OCI-LY1 (cell line): ENCODE measurements around the gene ZNF385D.

Experiments used
- EZH2 ChIP-seq: fragments of 200-600 bp; sonication (generic), shearing (Covaris generic); IDR thresholded peaks from 2 replicates; pipeline ENCODE4 v1.8.0; 2017; ENCODE audit warnings: borderline replicate concordance, mixed run types, mild to moderate bottlenecking, antibody characterized with exemption, low read length, moderate library complexity, mixed read lengths
- TF ChIP-seq, protein P1 (sequence below): fragments of 200-600 bp; sonication (generic), shearing (Covaris generic); IDR thresholded peaks from 2 replicates; pipeline ENCODE4 v1.5.1; 2017; ENCODE audit warnings: mild to moderate bottlenecking, antibody characterized with exemption, low read length, moderate library complexity, mixed read lengths

DNA sequence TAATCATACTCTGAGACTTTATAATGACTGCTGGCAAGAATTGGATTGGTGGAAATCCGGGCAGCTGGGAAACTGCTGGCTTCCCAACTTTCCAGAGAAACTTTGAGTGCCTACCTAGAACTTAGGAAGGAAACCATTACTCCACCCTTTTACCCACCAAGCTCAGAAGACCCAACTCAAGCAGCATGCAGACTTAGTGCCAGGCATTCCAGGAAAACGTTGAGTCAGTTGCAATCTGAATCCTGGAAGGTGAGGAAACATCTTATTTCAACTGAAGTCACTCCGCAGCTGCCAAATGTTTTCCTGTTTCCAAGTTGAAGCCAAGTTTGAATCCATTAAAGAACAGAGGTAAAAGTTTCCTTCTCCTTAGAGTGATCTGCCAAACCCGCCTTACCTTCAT is 126.5 kb downstream of the ZNF385D start:
- TF ChIP-seq, protein P1, sequence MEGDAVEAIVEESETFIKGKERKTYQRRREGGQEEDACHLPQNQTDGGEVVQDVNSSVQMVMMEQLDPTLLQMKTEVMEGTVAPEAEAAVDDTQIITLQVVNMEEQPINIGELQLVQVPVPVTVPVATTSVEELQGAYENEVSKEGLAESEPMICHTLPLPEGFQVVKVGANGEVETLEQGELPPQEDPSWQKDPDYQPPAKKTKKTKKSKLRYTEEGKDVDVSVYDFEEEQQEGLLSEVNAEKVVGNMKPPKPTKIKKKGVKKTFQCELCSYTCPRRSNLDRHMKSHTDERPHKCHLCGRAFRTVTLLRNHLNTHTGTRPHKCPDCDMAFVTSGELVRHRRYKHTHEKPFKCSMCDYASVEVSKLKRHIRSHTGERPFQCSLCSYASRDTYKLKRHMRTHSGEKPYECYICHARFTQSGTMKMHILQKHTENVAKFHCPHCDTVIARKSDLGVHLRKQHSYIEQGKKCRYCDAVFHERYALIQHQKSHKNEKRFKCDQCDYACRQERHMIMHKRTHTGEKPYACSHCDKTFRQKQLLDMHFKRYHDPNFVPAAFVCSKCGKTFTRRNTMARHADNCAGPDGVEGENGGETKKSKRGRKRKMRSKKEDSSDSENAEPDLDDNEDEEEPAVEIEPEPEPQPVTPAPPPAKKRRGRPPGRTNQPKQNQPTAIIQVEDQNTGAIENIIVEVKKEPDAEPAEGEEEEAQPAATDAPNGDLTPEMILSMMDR = no peak
- TF ChIP-seq EZH2 = no peak
